WI38 (cell line): ENCODE results near the gene INSYN1.
A peak's percentile ranks its signal among the peaks of the same experiment; 100 is the strongest.

Experiments used
- H3K4me3 ChIP-seq: 2 replicates; pipeline ENCODE4 v1.5.1; 2011; ENCODE audit warnings: low read depth, mild to moderate bottlenecking, control low read depth, low read length
- CTCF ChIP-seq: IDR thresholded peaks from 2 replicates; pipeline ENCODE4 v1.5.1; 2012; ENCODE audit warnings: low read depth, mild to moderate bottlenecking, control low read depth, low read length

Gene INSYN1

GRCh38 chr15:73782344-73782959, 29.3 kb upstream of the INSYN1 start:
- no peak for TF ChIP-seq CTCF
- H3K4me3 ChIP-seq: no peak overlapping the region

- no peak overlapping the region for H3K4me3 ChIP-seq
- no peak; the same call in 1 of the 2 replicates for TF ChIP-seq CTCF
Measured at GRCh38 chr15:73781038-73781925, 28.1 kb upstream of the INSYN1 start.

GRCh38 chr15:73779974-73780373, 26.8 kb upstream of the INSYN1 start:
- no peak overlapping the region for H3K4me3 ChIP-seq
- TF ChIP-seq CTCF: no peak

DNA sequence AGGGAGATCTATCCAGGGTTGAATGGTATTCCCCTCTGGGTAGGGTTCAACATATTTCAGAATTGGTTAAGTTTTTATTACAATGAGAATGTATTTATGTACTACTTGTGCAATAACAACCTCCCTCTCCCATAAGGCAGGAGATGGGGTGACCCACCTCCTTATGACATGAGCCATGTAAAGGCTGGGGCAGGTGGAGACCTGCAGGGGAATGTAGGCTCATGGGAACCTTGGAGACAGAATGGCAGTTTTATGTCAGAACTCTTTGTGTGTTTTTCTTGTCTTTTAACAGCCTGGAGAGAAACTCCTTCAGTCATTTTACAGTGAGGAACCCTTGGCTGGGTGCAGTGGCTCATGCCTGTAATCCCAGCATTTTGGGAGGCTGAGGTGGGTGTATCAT, 24.6 kb upstream of the INSYN1 start:
- no peak for TF ChIP-seq CTCF
- no peak overlapping the region for H3K4me3 ChIP-seq

GRCh38 chr15:73773428-73773827, 20.3 kb upstream of the INSYN1 start:
- H3K4me3 ChIP-seq: no peak overlapping the region
- no peak for TF ChIP-seq CTCF

GRCh38 chr15:73771385-73772045, 18.4 kb upstream of the INSYN1 start:
- 0 out of 2 replicates have a peak, but pooled peaks have one; percentile 5 for TF ChIP-seq CTCF

More at GRCh38 chr15:73771385-73772045, 18.4 kb upstream of the INSYN1 start:
- no peak overlapping the region for H3K4me3 ChIP-seq
